Adrenal gland (tissue), 12 donors: ENCODE measurements around the gene GBP4. TPM values are rescaled to one million over a fixed set of nuclear protein-coding genes. Genes with fewer than 3 reads are reported as not detected.

Experiments
- DNase-seq, 7 donors: peaks; one replicate each; pipeline ENCODE4 v3.0.0-alpha.2; 2019 to 2020
- H3K27ac ChIP-seq, 5 donors: fragments of 200-600 bp; sonication (generic) in 4 of 5; 1 replicate in 3 of 5; 2 replicates in 2 of 5; pipeline versions ENCODE4 v1.5.1 to v1.8.0; 2016 to 2020; ENCODE audit warnings: mild to moderate bottlenecking in 1 of 5
- H3K27me3 ChIP-seq: fragments of 200-600 bp; 2 replicates; pipeline ENCODE4 v1.8.0; 2021
- H3K36me3 ChIP-seq, 2 donors: fragments of 200-600 bp; replicated peaks in 1 of 2; 1 replicate in 1 of 2; 2 replicates in 1 of 2; pipeline versions ENCODE4 v1.5.1 to v1.8.0; 2018 to 2022
- H3K4me1 ChIP-seq, 2 donors: fragments of 200-600 bp; replicated peaks in 1 of 2; 1 replicate in 1 of 2; 2 replicates in 1 of 2; pipeline versions ENCODE4 v1.5.1 to v1.8.0; 2018 to 2021
- H3K4me3 ChIP-seq, 4 donors: fragments of 200-600 bp; sonication (generic) in 3 of 4; one replicate each; pipeline ENCODE4 v1.5.1; 2016 to 2018
- H3K9me3 ChIP-seq, 3 donors: fragments of 200-600 bp; sonication (generic) in 1 of 3; replicated peaks in 1 of 3; 1 replicate in 2 of 3; 2 replicates in 1 of 3; pipeline versions ENCODE4 v1.5.1 to v1.8.0; 2016 to 2021
- POLR2A ChIP-seq, 2 donors: fragments of 450-650 bp; IDR thresholded peaks; one replicate each; pipeline ENCODE4 v1.6.1; 2017; ENCODE audit warnings: antibody characterized with exemption in 2 of 2, mild to moderate bottlenecking in 2 of 2, moderate library complexity in 1 of 2
- WGBS, 4 donors: extraction: QIAGEN DNeasy Blood & Tissue Kit in 2 of 4; methylation state at CpG; one replicate each; pipeline versions ENCODE4 v1.1.5 to v1.1.7; 2013 to 2017; 5-methylcytosine and 5-hydroxymethylcytosine counted together
- intact Hi-C, 2 donors: fragments of 100-400 bp; cut with DNase I; formaldehyde crosslinking; loops; one replicate each; pipeline versions ENCODE4 v1.14.1 to v1.15.0; 2022 to 2023
- polyA plus RNA-seq, 3 donors: library from polyadenylated mRNA; stranded (reverse); fragments of 200-250 nt in 2 of 3; fragments of 350-450 nt in 1 of 3; fragmentation: Illumina TruSeq in 1 of 3; extraction: RNeasy Lipid Tissue Mini Kit (QIAGEN cat#74804) in 1 of 3; gene quantifications; one replicate each; pipeline ENCODE4 v1.2.3, GENCODE V29; 2013 to 2014
- total RNA-seq, 9 donors: library from RNA; depleted of rRNA in 4 of 9; stranded (reverse); fragments of >200 nt in 4 of 9; fragments of 120-200 nt in 1 of 9; fragmentation: NEBNext Ultra II Directional in 1 of 9; extraction: Animal tissue kit (Norgen Biotek cat#: 25700) in 1 of 9; gene quantifications; one replicate each; pipeline versions ENCODE4 v1.1.0 to v1.2.4, GENCODE V29; 2013 to 2023
- TF ChIP-seq, protein P1 (sequence below), 6 experiments: fragments of 450-650 bp in 4 of 6; fragments of 200-600 bp in 2 of 6; sonication (generic) in 1 of 6; IDR thresholded peaks; 1 replicate in 5 of 6; 2 replicates in 1 of 6; pipeline versions ENCODE4 v1.5.1 to v1.8.0; 2016 to 2021; ENCODE audit warnings: antibody characterized with exemption in 6 of 6, mild to moderate bottlenecking in 2 of 6, moderate library complexity in 1 of 6
- donor health status: healthy with polysubstance abuse.
- donor health status: Bipolar disorder and iron deficiency.
- donor health status: DM: yes; HTN: yes; CAD: no.
- donor health status: DM: no; HTN: no; CAD: no.
- donor health status: DM: no; HTN: no; CAD: no.
- donor health status: DM: yes; HTN: yes; CAD: no.

Gene GBP4
- total and polyA plus RNA-seq, 12 donors: 4.7 to 63.5 (median 7.8) TPM

DNA sequence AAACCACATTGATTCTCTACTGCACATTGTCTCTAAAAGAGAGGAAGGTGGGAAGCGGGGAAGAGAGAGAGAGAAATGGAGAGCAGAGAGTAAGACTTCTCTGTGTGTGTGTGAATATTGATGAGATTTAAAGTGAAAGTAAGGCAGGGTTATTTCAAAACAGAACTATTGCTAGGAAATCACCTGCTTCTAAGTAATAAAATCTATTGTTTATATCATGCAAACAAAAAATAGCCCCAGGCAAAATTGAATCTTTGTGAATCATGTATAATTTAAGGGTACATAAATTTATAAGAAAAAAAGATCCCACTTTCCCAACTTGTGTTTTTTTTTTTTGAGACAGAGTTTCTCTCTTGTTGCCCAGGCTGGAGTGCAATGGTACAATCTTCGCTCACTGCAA is 21.8 kb downstream of the GBP4 start:
- no peaks in the 10 kb centered on the region for H3K36me3 ChIP-seq
- TF ChIP-seq, protein P1, sequence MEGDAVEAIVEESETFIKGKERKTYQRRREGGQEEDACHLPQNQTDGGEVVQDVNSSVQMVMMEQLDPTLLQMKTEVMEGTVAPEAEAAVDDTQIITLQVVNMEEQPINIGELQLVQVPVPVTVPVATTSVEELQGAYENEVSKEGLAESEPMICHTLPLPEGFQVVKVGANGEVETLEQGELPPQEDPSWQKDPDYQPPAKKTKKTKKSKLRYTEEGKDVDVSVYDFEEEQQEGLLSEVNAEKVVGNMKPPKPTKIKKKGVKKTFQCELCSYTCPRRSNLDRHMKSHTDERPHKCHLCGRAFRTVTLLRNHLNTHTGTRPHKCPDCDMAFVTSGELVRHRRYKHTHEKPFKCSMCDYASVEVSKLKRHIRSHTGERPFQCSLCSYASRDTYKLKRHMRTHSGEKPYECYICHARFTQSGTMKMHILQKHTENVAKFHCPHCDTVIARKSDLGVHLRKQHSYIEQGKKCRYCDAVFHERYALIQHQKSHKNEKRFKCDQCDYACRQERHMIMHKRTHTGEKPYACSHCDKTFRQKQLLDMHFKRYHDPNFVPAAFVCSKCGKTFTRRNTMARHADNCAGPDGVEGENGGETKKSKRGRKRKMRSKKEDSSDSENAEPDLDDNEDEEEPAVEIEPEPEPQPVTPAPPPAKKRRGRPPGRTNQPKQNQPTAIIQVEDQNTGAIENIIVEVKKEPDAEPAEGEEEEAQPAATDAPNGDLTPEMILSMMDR (IDR thresholded peaks at IDR 0.05): no peak
- TF ChIP-seq POLR2A (IDR thresholded peaks at IDR 0.05): no peak

DNA sequence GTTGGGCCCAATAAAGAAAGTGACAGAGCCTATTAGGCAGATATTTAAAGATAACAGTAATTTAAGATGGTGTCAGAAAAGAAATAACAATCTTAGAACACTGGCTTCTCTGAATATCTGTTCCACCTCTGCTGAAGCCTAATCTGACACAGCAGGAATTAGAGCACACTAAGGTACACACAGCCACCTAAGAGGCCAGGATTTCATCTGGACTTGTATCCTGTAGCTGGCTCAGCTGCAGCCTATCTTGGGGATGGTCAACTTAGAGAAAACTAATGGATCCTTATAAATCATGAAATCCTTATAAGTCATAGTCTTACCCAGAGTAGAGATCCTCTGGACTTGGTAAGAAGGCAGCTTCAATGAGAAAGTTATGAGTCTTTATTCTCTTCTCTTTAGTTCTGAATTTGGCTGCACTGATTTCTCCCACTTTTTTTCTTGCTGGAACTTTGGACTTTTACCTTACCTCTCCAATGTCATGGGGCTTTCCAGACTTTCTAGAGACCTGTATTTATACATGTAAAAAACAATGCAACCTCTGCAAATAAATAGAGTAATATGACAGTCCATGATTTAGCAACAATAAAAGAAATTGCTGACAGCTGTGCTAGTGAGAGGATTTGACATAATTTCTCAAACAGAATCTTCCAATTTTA is 23.0 kb downstream of the GBP4 start, which contains the start of gene GBP7:
Gene GBP7, minus strand, starts transcription at position 403 of the 656 bp plus-strand sequence. CDS start 4,068 bp downstream, outside the sequence.
- Histone ChIP-seq H3K27me3 (no peaks in the 10 kb centered on the region), H3K36me3 (no peaks in the 10 kb centered on the region), H3K4me3 (no peak within 1 kb of the TSS), H3K27ac (no peak within 1 kb of the TSS), H3K4me1 (no peaks in the 10 kb centered on the region), H3K9me3 (no peaks in the 10 kb centered on the region)
- no peak for DNase-seq
- intact Hi-C loops: no loop called here
- TF ChIP-seq, protein P1 (IDR thresholded peaks at IDR 0.05): no peak
- no peak for TF ChIP-seq POLR2A (IDR thresholded peaks at IDR 0.05)

More for the DNA sequence above, 21.8 kb downstream of the GBP4 start:
- intact Hi-C loops: no loop called here
- Histone ChIP-seq H3K4me1 (no peaks in the 10 kb centered on the region), H3K27me3 (no peaks in the 10 kb centered on the region), H3K27ac (no peak overlapping the region), H3K9me3 (no peaks in the 10 kb centered on the region), H3K4me3 (no peak overlapping the region)
- WGBS, 4 donors: 91 to 99% (median 96%) methylated on average over 2 of the region's 2 CpGs
- DNase-seq: no peak

DNA sequence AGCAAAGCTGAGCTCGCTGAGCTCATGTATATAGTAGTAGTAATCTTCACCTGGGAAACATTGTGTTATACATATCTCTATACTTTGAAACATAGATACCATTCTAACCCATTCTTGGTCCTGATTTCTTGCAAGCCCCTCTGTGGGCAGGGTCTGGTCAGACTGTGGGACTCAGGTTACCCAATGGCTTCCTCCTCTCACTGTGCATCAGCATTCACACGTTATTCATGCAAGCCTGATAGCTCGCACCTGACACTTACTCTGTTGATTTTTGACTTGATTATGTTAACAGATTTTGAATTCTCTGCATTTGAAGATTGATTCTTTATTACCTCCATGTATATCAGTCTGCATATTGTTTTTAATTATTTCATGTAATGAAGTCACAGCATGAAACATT is 24.3 kb downstream of the GBP4 start:
- Histone ChIP-seq H3K4me3 (no peak overlapping the region), H3K36me3 (no peaks in the 10 kb centered on the region), H3K27me3 (no peaks in the 10 kb centered on the region), H3K27ac (no peak overlapping the region), H3K9me3 (no peaks in the 10 kb centered on the region), H3K4me1 (no peaks in the 10 kb centered on the region)
- intact Hi-C loops: no loop called here
- no peak for DNase-seq
- no peak for TF ChIP-seq POLR2A (IDR thresholded peaks at IDR 0.05)
- 85 to 90% (median 88%) methylated on average over 3 of the region's 3 CpGs for WGBS, 4 donors

DNA sequence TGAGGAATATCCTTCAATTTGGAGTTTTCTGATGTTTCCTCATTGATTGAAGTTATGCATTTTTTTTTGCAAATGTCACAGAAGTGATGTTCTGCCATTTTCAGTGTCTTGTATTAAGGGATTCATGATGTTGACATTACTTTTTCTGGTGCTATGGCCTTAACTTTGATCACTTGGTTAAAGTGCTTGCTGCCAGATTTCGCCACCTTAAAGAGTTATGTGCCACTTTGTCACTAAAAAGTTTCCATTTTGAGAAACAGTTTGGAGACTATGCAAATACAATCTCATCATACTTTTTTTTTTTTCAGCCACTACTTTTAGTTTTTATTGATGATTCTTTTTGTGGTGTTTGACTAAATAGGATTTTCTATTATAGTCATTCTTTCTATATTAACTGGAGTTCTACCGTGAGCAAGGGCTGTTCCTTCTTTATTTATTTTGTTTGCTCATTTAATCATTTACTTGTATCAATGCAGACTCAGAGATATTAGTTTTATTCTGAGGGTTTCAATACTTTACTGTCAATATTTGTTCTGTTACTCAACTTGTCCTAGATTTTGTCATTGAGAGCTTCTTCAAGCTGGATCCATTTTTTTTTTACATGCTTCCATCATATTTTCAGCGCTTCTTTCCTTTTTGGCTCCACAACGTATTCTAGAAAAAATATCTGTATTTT is 26.1 kb downstream of the GBP4 start:
- no peak overlapping the region for H3K4me3 ChIP-seq
- WGBS, 4 donors: 84 to 97% (median 93%) methylated on average over 4 of the region's 4 CpGs
- no peak for DNase-seq
- H3K27me3 ChIP-seq: no peaks in the 10 kb centered on the region
- H3K9me3 ChIP-seq: no peaks in the 10 kb centered on the region
- intact Hi-C loops: no loop called here
- no peak overlapping the region for H3K27ac ChIP-seq
- no peak for TF ChIP-seq POLR2A (IDR thresholded peaks at IDR 0.05)
- TF ChIP-seq, protein P1 (IDR thresholded peaks at IDR 0.05): no peak
- no peaks in the 10 kb centered on the region for H3K4me1 ChIP-seq
- H3K36me3 ChIP-seq: no peaks in the 10 kb centered on the region

DNA sequence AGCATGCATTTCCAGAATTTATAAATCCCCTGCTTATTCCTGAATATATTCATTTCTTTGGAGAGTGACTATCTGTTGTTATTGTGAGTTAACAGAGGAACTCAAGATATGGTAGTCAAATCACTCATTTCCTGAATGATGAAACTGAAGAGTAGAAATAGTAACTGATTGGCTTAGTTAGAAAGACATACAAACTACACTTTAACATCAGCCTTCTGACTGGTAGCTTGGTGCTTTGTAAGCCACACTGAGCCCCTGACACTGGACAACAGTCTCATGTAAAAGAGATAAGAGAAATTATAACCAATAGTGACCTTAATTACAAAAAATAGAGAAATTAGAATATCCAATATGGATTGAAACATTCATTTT is 27.7 kb downstream of the GBP4 start:
- peaks cover 0 to 4% of the 10 kb centered on the region in 2 donors for H3K4me1 ChIP-seq
- no peak overlapping the region for H3K4me3 ChIP-seq
- no peak overlapping the region for H3K27ac ChIP-seq
- no peaks in the 10 kb centered on the region for H3K27me3 ChIP-seq
- no peak for TF ChIP-seq POLR2A (IDR thresholded peaks at IDR 0.05)
- TF ChIP-seq, protein P1 (IDR thresholded peaks at IDR 0.05): no peak
- no peaks in the 10 kb centered on the region for H3K36me3 ChIP-seq
- DNase-seq: no peak
- no peaks in the 10 kb centered on the region for H3K9me3 ChIP-seq
- intact Hi-C loops: no loop called here
